ENCODE measurements around the gene NOB1. TPM values are rescaled to one million over a fixed set of nuclear protein-coding genes. Genes with fewer than 3 reads are reported as not detected.
"Not testable (repeated sequence)": the region's sequence is repeated elsewhere in the genome, so short reads cannot be mapped to it uniquely, and the experiment has no call there.

NOB1 gene
- total RNA-seq = 100 to 1,000 TPM in 1 of 2 donors, 10 to 100 TPM in 1; 83.3 to 126 TPM

DNA sequence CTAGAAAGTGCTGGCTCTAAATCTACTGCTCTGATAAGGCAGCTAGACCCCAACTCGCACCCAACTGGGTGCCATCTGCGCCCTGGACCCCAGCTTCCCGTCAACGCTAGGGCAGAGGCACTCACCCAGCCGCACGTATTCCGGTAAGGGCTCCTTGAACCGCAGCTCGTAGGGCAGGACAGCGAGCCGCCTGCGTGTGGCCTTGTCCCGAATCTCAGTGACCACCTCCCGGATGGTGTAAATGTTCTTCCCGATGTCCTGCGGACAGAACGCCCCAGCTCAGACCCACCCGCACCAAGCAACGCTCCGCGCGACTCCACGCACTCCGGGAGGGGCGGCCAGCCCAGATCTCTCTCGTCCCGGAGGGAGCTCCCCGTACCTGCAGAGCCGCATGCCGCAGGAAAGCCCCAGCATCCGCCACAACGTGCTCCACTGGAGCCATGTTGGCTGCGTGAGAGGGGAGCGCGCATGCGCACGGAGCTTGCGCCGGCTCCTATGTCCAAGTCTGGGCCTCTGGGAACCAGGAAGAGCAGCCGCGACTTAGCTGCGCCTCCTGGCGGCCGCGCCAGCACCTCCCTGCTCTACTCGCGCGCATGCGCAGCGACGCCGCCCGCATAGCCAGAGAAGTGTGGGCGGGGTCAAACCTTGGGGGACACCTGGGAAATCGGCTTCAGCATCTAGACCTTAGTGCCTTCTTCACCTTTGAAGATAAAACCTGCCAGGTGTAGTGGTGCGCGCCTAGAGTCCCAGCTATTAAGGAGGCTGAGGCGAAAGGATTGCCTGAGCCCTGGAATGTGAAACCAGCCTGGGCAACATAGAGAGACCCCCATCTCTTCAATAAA is at the start of gene NOB1:
Gene NOB1 (minus strand): TSS at position 458 of the 842 bp plus-strand sequence. CDS start 16 bp downstream, at position 442.
- peak within 1 kb of the TSS; percentile 99 for H3K27ac Mint-ChIP-seq
- peaks cover 22 to 41% of the 10 kb centered on the region in 2 donors for H3K36me3 Mint-ChIP-seq
- no peaks in the 10 kb centered on the region for H3K9me3 Mint-ChIP-seq
- DNase-seq (ENCODE audit: low spot score in 2 of 2) (peak; percentile 98 to 99), ATAC-seq (peak; percentile 98)

DNA sequence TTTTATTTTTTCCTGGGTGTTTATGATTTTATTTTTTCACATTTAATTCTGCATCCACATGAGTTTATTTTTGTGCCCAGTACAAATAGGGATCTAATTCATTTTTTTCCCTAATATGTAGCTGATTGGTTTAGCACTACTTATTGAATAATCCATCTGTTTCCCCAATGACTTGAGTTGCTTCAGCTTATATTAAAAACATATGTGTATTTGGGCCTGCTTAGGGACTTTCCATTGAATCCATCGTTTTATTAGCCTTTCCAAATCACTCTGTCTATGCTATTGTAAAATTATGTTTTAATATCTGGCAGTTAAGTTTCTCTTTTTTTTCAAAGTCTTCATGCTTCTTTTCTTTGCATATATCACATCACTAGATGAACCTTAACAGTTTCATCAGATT is 49.6 kb upstream of the NOB1 start:
- DNase-seq (ENCODE audit: low spot score in 2 of 2) = no peak
- H3K27ac Mint-ChIP-seq = no peak overlapping the region
- H3K36me3 Mint-ChIP-seq = no peaks in the 10 kb centered on the region
- H3K9me3 Mint-ChIP-seq = no peaks in the 10 kb centered on the region
- ATAC-seq = no peak

DNA sequence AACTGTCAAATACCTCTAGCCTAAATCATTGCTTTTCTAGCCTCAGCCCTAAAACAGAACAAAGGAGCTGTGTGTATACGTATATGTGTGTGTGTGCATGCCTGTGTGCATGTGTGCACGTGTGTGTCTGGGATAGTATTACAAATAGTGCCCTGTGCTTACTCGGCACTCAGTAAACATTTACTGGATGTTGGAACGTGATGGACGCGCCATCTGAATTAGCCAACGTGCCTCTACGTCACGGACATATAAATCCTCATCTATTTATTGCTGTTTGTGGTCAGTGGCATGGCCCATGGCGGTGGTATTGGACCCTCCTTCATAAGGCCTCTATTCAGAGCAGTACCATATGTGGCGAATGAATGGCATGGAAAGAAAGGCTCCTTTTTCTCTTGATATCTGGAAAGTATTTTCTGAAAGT is 44.9 kb upstream of the NOB1 start:
- Mint-ChIP-seq H3K36me3 (no peaks in the 10 kb centered on the region), H3K27ac (no peak overlapping the region), H3K9me3 (no peaks in the 10 kb centered on the region)
- DNase-seq (ENCODE audit: low spot score in 2 of 2) (no peak), ATAC-seq (no peak)

DNA sequence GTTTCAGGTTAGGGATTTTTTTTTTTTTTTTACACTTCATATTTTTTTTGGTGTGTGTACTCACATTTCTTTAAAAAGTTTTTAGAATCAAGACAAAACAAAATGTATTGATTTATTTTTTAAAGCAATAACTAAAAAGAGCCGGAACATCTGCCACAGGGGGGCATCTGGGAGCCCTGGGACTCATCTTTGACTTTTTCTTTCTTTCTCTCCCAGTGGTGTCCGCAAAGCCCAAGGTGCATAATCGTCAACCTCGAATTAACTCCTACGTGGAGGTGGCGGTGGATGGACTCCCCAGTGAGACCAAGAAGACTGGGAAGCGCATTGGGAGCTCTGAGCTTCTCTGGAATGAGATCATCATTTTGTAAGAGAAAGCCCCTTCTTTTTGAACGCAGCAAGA is 43.7 kb upstream of the NOB1 start:
- Mint-ChIP-seq H3K27ac (no peak overlapping the region), H3K36me3 (no peaks in the 10 kb centered on the region), H3K9me3 (no peaks in the 10 kb centered on the region)
- DNase-seq (ENCODE audit: low spot score in 2 of 2) (no peak), ATAC-seq (no peak)

DNA sequence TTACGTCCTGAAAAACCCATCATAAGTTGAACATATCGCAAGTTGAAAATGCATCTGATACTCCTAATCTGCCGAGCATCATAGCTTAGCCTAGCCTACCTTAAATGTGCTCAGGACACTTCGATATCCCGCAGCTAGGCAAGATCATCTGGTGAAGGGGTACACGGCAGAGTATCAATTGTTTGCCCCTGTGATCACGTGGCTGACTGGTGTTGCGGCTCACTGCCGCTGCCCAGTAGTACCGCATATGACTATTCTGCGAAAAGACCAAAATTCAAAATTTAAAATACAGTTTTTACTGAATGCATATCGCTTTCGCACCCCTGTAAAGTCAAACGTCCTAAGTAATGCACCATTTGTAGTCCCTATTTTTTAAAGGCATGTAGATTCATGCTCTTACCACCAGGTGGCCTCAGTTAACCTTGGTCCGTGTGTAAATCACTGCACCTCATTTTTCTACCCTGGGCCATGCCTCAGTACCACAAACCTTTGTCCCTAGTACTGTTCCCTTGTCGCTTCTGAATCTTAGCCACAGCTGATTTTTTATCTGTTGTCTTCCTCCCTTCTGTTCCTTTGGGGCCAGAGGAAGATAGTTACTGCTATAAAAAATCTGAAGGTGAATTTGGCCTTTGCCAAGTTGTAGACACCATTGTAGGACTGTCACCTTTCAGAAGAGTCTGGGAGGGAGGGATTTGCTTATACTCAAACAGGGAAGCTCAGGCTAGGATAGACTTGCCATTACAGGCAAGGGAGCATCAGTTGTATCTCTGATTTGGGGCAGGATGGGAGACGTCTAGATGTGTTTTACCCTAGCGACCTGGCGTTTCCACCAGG is 41.8 kb upstream of the NOB1 start:
- no peaks in the 10 kb centered on the region for H3K9me3 Mint-ChIP-seq
- H3K27ac Mint-ChIP-seq = no peak overlapping the region
- no peaks in the 10 kb centered on the region for H3K36me3 Mint-ChIP-seq
- peak in 1 of 2 donors; percentile 25 for DNase-seq (ENCODE audit: low spot score in 2 of 2)
- ATAC-seq = peak; percentile 46 to 51

DNA sequence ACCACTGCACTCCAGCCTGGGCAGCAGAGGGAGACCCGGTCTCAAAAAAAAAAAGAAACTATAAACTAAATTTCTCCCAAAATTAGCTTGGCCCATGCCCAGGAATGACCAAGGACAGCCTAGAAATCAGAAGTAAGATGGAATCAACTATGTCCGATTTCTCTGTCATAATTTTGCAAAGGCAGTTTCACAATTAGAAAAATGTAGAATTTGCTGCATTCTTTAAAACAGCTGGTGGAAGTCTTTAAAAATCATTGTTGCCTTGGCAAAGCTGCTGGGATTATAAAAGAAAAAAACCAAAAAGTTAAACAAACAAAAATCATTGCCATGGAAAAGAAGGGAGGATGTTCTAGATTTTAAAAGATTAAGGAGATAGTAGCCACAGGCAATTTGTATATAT is 39.8 kb upstream of the NOB1 start:
- Mint-ChIP-seq H3K27ac (no peak overlapping the region), H3K9me3 (no peaks in the 10 kb centered on the region)

DNA sequence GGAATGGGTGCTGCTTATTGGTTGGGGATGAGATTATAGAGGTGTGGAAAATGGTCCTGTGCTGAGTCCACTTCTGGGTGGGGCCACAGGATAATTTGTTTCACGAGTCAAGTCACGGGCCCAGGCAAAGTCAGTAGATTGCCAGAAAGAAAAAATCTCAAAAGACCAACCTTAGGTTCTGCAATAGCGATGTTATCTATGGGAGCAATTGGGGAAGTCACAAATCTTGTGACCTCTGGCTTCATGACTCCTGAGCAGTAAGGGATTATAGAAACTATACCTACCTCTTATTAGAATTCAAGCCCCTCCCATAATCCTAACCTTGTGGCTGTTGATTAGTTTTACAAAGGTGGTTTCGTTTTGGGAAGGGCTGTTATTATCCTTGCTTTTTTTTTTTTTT is 38.8 kb upstream of the NOB1 start:
- no peak for ATAC-seq
- H3K36me3 Mint-ChIP-seq = no peaks in the 10 kb centered on the region
- no peaks in the 10 kb centered on the region for H3K9me3 Mint-ChIP-seq
- DNase-seq (ENCODE audit: low spot score in 2 of 2) = no peak
- peak overlapping the region in 1 of 2 donors; percentile 24 for H3K27ac Mint-ChIP-seq

More for the DNA sequence above, 39.8 kb upstream of the NOB1 start:
- H3K36me3 Mint-ChIP-seq = no peaks in the 10 kb centered on the region
- DNase-seq (ENCODE audit: low spot score in 2 of 2) = no peak
- no peak for ATAC-seq

DNA sequence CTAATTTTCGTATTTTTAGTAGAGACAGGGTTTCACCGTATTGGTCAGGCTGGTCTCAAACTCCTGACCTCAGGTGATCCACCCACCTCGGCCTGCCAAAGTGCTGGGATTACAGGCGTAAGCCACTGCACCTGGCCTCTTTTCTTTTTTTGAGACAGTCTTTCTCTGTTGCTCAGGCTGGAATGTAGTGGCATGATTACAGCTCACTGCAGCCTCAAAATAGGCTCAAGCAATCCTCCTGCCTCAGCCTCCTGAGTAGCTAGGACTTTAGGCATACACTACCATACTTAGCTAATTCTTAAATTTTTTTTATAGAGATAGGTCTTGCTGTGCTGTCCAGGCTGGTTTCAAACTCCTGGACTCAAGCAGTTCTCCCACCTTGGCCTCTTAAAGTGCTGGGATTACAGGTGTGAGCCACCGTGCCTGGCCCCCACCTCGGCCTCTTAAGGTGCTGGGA is 36.7 kb upstream of the NOB1 start:
- not testable (repeated sequence) for H3K9me3 Mint-ChIP-seq; DNase-seq (ENCODE audit: low spot score in 2 of 2); ATAC-seq; H3K36me3 Mint-ChIP-seq
- peak overlapping the region in 1 of 2 donors; percentile 60 for H3K27ac Mint-ChIP-seq

DNA sequence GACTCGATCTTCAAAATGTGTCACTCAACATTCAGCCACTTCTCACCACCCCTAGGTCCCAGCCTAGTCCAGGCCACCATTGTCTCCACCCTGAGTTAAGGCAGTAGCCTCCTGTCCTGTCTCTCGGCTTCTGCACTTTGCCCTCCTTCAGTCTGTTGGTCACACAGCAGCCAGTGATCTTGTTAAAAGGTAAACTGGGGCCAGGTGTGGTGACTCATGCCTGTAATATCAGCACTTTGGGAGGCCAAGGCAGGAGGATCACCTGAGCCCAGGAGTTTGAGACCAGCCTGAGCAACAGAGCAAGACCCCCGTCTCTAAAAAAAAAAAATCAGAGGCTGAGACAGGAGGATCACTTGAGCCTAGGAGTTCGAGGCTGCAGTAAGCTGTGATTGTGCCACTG is 33.2 kb upstream of the NOB1 start:
- Mint-ChIP-seq H3K9me3 (no peaks in the 10 kb centered on the region), H3K27ac (no peak overlapping the region), H3K36me3 (no peaks in the 10 kb centered on the region)
- ATAC-seq (no peak), DNase-seq (ENCODE audit: low spot score in 2 of 2) (no peak)

DNA sequence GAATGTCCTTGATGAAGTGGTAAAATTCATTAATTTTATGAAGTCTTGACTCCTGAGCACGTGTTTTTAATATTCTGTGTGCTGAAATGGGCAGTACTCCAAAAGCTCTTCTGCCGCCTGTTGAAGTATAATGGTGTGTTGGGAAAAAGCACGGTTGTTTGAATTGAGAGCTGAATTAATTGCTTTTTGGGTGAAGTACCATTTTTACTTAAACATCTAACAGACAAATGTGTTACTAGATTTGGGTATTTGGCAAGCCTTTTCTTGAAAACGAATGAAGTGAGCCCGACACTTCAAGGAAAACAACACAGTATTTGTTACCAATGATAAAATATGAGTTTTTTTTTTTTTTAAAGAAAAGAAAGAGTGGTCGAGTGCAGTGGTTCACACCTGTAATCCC is 29.9 kb upstream of the NOB1 start:
- no peaks in the 10 kb centered on the region for H3K36me3 Mint-ChIP-seq
- ATAC-seq (no peak), DNase-seq (ENCODE audit: low spot score in 2 of 2) (no peak)
- H3K27ac Mint-ChIP-seq = peak overlapping the region in 1 of 2 donors; percentile 79
- H3K9me3 Mint-ChIP-seq = no peaks in the 10 kb centered on the region

DNA sequence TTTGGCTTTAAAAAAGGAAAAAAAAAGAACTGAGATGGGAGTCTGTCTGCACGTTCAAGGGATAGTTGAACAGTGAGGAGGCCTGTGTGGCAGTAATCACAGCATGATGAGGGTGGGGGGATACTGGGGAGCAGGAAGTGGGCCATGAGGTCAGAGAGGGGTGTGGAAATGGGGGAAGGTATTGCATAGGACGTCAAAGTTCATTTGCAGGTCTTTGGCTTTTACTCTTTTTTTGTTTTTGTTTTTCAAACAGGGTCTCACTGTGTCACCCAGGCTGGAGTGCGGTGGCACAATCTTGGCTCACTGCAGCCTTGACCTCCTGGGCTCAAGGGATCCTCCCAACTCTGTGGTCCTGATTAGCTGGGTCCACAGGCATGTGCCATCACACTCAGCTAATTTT is 26.4 kb upstream of the NOB1 start:
- H3K9me3 Mint-ChIP-seq = no peaks in the 10 kb centered on the region
- peak overlapping the region; percentile 2 to 12 for H3K27ac Mint-ChIP-seq
- ATAC-seq = no peak

DNA sequence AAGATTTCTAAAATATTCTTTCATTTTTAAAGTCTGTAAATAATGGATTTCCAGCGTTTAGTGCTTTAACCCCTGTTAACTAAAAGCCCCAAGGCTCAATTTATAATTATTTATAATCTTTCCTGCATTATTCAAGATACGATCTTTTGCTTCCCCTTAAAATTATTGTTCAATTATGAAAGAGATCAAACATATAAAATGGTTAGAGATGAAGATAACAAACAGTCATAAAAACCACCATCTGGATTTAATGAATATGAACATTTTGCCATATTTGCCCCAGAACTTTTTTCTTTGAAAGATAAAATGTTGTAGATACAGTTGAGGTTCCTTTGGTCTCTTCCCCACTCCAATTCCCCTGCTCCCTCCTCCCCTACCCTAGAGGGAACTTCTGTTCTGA is 25.0 kb upstream of the NOB1 start:
- H3K27ac Mint-ChIP-seq = no peak overlapping the region
- H3K9me3 Mint-ChIP-seq = peaks cover 8% of the 10 kb centered on the region in 2 donors
- no peak for DNase-seq (ENCODE audit: low spot score in 2 of 2)
- peaks cover 14 to 16% of the 10 kb centered on the region in 2 donors for H3K36me3 Mint-ChIP-seq
- no peak for ATAC-seq

More for the DNA sequence above, 26.4 kb upstream of the NOB1 start:
- H3K36me3 Mint-ChIP-seq = peaks cover under 1 to 2% of the 10 kb centered on the region in 2 donors
- no peak for DNase-seq (ENCODE audit: low spot score in 2 of 2)

DNA sequence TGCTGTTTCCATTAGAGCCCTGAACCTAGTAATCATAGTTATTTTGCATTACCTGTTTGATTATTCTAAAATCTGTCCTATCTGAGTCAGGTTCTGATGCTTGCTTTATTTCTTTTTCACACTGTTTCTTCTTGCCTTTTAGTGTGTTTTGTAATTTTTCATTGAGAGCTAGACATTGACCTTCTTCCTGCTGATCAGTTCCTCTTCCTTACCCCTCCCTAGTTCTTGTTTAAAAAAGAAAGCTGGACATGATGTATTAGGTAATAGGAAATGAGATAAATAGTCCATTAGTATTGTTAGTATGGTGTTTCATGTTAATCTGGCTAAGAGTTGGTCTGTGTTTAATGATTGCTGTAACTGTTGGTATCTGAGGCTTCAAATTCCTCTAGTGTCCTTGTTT is 20.8 kb upstream of the NOB1 start:
- H3K9me3 Mint-ChIP-seq = peaks cover 8 to 17% of the 10 kb centered on the region in 2 donors
- ATAC-seq (no peak), DNase-seq (ENCODE audit: low spot score in 2 of 2) (no peak)
- no peak overlapping the region for H3K27ac Mint-ChIP-seq
- H3K36me3 Mint-ChIP-seq = peaks cover 21 to 25% of the 10 kb centered on the region in 2 donors

DNA sequence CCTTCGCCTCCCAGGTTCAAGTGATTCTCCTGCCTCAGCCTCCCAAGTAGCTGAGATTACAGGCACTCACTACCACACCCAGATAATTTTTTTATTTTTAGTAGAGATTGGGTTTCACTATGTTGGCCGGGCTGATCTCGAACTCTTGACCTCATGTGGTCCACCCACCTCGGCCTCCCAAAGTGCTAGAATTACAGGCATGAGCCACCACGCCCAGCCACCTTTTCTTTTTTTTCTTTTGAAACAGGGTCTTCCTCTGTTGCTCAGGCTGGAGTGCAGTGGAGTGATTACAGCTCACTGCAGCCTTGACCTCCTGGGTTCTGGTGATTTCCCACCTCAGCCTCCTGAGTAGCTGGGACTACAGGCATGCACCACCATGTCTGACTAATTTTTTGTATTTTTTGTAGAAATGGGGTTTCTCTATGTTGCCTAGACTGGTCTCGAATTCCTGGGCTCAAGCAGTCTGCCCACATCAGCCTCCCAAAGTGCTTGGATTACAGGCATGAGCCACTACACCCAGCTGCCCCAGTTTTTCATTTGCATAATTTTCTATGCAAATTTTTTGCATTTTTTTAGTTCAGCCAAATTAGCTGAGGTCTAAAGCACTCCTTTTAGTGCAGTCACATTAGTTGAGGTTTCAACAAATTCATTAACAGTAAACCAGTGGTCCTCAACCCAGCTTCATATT is 18.7 kb upstream of the NOB1 start:
- Mint-ChIP-seq H3K9me3 (peaks cover 8 to 17% of the 10 kb centered on the region in 2 donors), H3K27ac (peak overlapping the region in 1 of 2 donors; percentile 33), H3K36me3 (peaks cover 21 to 25% of the 10 kb centered on the region in 2 donors)
- ATAC-seq (peak in 1 of 2 donors; percentile 32), DNase-seq (ENCODE audit: low spot score in 2 of 2) (no peak)

DNA sequence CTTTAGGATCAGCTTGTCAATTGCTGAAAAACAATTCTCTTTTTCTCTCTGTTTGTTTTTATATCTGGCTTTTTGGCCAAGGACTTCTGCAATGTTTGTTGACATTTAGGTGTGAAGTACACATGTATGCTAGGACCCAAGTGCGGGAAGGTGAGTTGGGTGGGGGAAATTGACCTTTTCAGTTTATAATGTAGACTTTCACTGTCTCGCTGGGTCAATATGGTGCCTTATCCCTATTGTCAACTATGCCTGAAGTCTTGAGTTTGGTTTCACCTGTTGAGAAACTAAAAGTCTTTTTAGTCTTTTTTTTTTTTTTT is 16.9 kb upstream of the NOB1 start:
- no peak for ATAC-seq
- peaks cover 21 to 27% of the 10 kb centered on the region in 2 donors for H3K36me3 Mint-ChIP-seq
- H3K27ac Mint-ChIP-seq = peak overlapping the region in 1 of 2 donors; percentile 47

DNA sequence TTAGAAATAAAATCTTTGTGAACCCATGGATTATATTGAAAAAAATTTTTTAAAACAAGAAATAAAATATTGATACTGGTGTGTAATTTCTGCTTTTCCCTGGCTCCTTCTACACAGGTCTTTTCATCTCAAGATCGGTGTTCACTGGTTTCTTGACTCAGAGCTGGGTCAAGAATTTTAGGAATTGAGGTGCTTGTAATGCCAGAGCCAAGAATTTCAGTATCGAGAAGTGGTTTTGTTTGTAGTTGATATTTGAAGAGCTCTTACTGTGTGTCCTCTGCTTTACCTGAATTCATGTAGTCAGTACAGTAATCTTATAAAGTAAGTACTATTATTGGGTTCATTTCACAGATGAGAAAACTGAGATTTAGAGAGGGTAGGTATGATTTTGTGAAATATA is 14.7 kb upstream of the NOB1 start:
- Mint-ChIP-seq H3K9me3 (peaks cover 0 to 6% of the 10 kb centered on the region in 2 donors), H3K27ac (no peak overlapping the region), H3K36me3 (peaks cover 4 to 16% of the 10 kb centered on the region in 2 donors)
- ATAC-seq (no peak), DNase-seq (ENCODE audit: low spot score in 2 of 2) (no peak)

More for the DNA sequence above, 16.9 kb upstream of the NOB1 start:
- H3K9me3 Mint-ChIP-seq = peaks cover 8 to 17% of the 10 kb centered on the region in 2 donors
- DNase-seq (ENCODE audit: low spot score in 2 of 2) = no peak

DNA sequence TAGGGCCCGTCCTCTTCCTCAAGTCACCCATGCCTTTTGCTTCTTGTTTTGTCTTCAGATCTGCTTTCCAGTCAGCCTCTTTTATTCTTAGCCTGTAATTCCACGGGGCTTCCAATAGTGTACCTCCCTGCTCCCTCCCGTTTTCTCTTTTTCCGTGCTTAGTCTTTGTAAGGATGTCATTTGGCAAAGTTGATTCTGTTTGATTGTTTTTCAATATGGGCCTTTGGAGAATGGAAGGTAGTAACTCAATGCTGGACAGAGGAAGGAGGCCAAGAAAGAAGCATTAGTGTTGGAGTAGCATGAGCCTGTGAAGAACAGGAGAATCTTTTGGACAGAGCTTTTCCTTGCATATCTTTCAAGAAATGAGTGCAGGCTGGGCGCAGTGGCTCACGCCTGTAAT is 13.9 kb upstream of the NOB1 start:
- Mint-ChIP-seq H3K36me3 (peaks cover 0 to 10% of the 10 kb centered on the region in 2 donors), H3K27ac (no peak overlapping the region), H3K9me3 (no peaks in the 10 kb centered on the region)
- ATAC-seq = no peak
- no peak for DNase-seq (ENCODE audit: low spot score in 2 of 2)
